Type B pancreatic cell (in vitro differentiated cells): ENCODE data around the gene GNAT1. TPM values are rescaled to one million over a fixed set of nuclear protein-coding genes. Genes with fewer than 3 reads are reported as not detected.
"Not testable (repeated sequence)": the region's sequence is repeated elsewhere in the genome, so short reads cannot be mapped to it uniquely, and the experiment has no call there.

Experiments used
- DNase-seq: peaks from one replicate; pipeline ENCODE4 v3.0.0; 2021; ENCODE audit warnings: mixed read lengths; ENCODE audit not compliant: unreplicated experiment; ENCODE audit errors: extremely low spot score
- H3K27ac Mint-ChIP-seq: 2 replicates; pipeline ENCODE4 v1.8.0; 2021; ENCODE audit warnings: mild to moderate bottlenecking, mixed read lengths
- H3K27me3 Mint-ChIP-seq: 2 replicates; pipeline ENCODE4 v1.8.0; 2021; ENCODE audit warnings: mixed read lengths
- H3K36me3 Mint-ChIP-seq: 2 replicates; pipeline ENCODE4 v1.8.0; 2021; ENCODE audit warnings: mixed read lengths
- H3K4me1 Mint-ChIP-seq: one replicate; pipeline ENCODE4 v1.8.0; 2021; ENCODE audit warnings: mixed read lengths; ENCODE audit not compliant: unreplicated experiment
- H3K4me3 Mint-ChIP-seq: 2 replicates; pipeline ENCODE4 v1.8.0; 2021; ENCODE audit warnings: mild to moderate bottlenecking, mixed read lengths
- H3K9me3 Mint-ChIP-seq: 2 replicates; pipeline ENCODE4 v1.8.0; 2021; ENCODE audit warnings: mixed read lengths
- microRNA-seq: library from miRNA; unstranded; fragments of <30 nt; microRNA quantifications from one replicate; pipeline ENCODE4, GENCODE V29; 2020
- total RNA-seq: library from RNA; stranded (reverse); gene quantifications from 2 replicates; pipeline ENCODE4 v1.2.1, GENCODE V29; 2021; ENCODE audit warnings: low replicate concordance
- TF ChIP-seq, protein P1 (sequence below): fragments of 200-600 bp; sonication (generic); conservative IDR thresholded peaks from 2 replicates; pipeline ENCODE4 v1.5.0; 2021; ENCODE audit warnings: antibody characterized with exemption, mild to moderate bottlenecking

Gene GNAT1
- total RNA-seq, 1 donor from 2014 or later, result not detected

DNA sequence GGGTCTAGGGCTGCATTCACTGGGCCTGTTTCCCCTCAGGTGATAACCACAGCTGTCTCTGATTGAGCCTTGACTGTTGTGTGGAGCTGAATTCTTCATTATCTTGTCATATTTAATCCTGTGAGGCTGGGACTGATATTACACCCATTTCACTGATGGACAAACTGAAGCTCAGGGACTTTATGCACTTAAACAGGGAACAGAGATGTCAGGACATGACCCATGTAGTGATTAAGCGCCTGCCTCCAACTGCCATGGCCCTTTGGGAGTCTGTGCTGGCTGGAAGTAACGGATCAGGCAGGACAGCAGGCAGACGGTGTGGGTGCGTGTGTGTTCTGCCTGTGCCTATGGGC is 52.1 kb downstream of the GNAT1 start:
- H3K9me3 Mint-ChIP-seq, result no peaks in the 10 kb centered on the region
- H3K4me3 Mint-ChIP-seq, result no peak overlapping the region
- H3K36me3 Mint-ChIP-seq, result peaks cover 4% of the 10 kb centered on the region
- H3K27ac Mint-ChIP-seq, result no peak overlapping the region
- H3K27me3 Mint-ChIP-seq, result no peaks in the 10 kb centered on the region
- peaks cover 40% of the 10 kb centered on the region for H3K4me1 Mint-ChIP-seq
- TF ChIP-seq, protein P1, sequence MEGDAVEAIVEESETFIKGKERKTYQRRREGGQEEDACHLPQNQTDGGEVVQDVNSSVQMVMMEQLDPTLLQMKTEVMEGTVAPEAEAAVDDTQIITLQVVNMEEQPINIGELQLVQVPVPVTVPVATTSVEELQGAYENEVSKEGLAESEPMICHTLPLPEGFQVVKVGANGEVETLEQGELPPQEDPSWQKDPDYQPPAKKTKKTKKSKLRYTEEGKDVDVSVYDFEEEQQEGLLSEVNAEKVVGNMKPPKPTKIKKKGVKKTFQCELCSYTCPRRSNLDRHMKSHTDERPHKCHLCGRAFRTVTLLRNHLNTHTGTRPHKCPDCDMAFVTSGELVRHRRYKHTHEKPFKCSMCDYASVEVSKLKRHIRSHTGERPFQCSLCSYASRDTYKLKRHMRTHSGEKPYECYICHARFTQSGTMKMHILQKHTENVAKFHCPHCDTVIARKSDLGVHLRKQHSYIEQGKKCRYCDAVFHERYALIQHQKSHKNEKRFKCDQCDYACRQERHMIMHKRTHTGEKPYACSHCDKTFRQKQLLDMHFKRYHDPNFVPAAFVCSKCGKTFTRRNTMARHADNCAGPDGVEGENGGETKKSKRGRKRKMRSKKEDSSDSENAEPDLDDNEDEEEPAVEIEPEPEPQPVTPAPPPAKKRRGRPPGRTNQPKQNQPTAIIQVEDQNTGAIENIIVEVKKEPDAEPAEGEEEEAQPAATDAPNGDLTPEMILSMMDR, result no peak
- no peak for DNase-seq

DNA sequence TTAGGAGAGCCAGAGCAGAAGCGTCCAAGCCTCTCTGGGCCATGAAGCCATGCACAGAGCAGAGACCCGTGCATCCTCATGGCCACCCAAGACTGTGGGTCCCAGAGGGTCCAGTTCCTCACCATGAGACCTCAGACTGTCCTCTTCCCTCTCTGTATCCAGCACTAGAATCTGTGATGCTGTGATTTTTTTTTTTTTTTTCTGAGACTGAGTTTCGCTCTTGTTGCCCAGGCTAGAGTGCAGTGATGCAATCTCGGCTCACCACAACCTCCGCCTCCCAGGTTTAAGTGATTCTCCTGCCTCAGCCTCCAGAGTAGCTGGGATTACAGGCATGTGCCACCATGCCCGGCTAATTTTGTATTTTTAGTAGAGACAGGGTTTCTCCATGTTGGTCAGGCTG is 53.4 kb downstream of the GNAT1 start:
- not testable (repeated sequence) for H3K36me3 Mint-ChIP-seq, DNase-seq, H3K9me3 Mint-ChIP-seq, H3K27me3 Mint-ChIP-seq, H3K4me3 Mint-ChIP-seq
- H3K4me1 Mint-ChIP-seq, result peaks cover 29% of the 10 kb centered on the region
- peak overlapping the region; percentile 51 for H3K27ac Mint-ChIP-seq

DNA sequence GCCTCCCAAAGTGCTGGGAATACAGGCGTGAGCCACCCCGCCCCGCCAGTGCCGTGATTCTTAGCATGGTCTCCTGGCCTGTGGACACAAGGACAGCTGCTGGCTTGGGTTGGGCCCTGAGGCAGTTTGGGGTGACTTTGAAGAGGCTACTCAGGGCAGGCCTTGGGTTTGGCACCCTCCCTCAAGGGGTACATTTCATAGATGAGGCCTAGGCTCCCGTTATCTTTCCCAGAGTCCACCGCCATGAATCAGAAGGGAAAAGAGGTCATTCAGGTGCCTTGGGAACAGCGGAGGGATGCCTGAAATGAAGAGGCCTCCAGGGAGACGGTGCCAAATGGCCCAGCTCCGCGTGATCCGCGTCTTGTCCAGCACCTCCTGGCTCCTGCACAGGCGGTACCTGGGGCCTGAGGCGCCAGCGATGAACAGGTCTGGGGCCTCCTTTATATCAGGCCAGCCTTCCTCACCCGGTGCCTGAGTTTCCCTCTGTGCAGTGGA is 53.9 kb downstream of the GNAT1 start:
- H3K9me3 Mint-ChIP-seq, result no peaks in the 10 kb centered on the region
- no peaks in the 10 kb centered on the region for H3K27me3 Mint-ChIP-seq
- H3K4me1 Mint-ChIP-seq, result peaks cover 24% of the 10 kb centered on the region
- peaks cover 3% of the 10 kb centered on the region for H3K36me3 Mint-ChIP-seq
- TF ChIP-seq, protein P1, result no peak
- H3K27ac Mint-ChIP-seq, result peak overlapping the region; percentile 51
- no peak for DNase-seq
- H3K4me3 Mint-ChIP-seq, result peak overlapping the region; percentile 79

DNA sequence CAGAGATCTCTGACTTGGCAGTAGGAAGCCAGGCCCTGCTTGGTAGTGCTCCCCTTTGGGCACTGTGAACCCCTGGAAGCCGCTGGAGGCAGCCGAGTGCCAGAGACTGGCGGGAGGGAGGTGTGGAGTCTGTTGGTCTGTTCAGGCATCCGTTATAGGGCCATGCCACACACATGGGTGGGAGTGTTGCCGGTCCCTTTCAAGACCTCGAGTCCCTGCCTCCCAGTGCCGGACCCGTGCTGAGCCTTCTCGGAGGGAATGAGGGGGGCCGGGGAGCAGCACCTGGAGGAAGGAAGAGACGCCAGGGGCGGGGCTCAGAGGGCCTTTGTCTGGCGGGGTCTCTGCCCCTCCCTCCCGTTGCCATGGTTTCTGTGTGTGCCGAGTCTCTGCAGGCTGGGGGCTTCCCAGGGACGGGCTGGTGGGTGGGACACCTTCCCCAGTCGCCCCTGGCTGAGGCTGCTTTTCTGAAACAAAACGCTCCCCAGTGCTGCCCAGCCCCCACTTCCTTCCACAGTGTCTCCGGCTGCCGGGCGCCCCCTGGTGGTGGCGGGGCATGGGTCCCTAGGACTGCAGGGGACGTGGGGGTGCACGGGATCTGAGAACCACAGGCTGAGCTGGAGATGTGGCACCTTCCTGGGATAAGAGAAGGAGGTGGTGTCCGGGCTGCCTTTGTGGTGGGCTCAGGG is 54.6 kb downstream of the GNAT1 start:
- H3K27me3 Mint-ChIP-seq, result no peaks in the 10 kb centered on the region
- TF ChIP-seq, protein P1, result peak; percentile 100
- peak overlapping the region; percentile 79 for H3K4me3 Mint-ChIP-seq
- peaks cover 24% of the 10 kb centered on the region for H3K4me1 Mint-ChIP-seq
- peak; percentile 95 for DNase-seq
- H3K9me3 Mint-ChIP-seq, result no peaks in the 10 kb centered on the region
- H3K36me3 Mint-ChIP-seq, result peaks cover 3% of the 10 kb centered on the region
- H3K27ac Mint-ChIP-seq, result peak overlapping the region; percentile 51

DNA sequence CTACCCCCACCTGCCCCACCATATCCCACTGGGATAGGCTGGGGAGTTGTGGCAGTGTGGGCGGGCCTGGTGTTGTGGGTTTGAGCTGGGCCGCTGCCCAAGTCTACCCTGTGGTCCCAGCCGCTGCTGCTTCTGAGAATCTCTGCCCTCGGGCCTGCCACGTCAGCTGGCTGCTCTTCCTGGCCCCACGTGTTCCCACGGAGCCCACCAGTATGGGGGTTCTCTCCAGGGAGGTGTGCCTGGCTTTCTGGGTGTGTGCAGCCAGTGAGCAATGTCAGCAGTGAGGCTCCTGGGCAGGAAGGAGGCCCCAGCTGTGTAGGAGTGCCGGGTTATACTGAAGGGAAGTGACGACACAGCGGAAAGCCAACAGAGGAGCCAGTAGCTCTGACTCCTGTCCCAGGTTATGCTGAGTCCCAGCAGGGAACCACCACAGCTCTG is 55.1 kb downstream of the GNAT1 start:
- Mint-ChIP-seq H3K27ac (peak overlapping the region; percentile 51), H3K36me3 (peaks cover 6% of the 10 kb centered on the region), H3K4me3 (peak overlapping the region; percentile 79), H3K27me3 (no peaks in the 10 kb centered on the region), H3K4me1 (peaks cover 20% of the 10 kb centered on the region), H3K9me3 (no peaks in the 10 kb centered on the region)
- TF ChIP-seq, protein P1, result no peak
- no peak for DNase-seq

Small RNA genes within 50 kb of the gene (microRNA-seq; reads per million reads assigned to microRNA genes)
- gene MIR566, result not detected
- not detected for gene MIR5787

Other genes with a start within 250 kb of the GNAT1 start
- 170 and 244 TPM in 2 replicates for gene RBM5, start 102.7 kb upstream of the GNAT1 start, total RNA-seq
- gene SEMA3F, start 36.3 kb upstream of the GNAT1 start, total RNA-seq, result 41.9 and 48.0 TPM in 2 replicates
- gene SLC38A3, start 13.7 kb downstream of the GNAT1 start, total RNA-seq, result 6.0 and 11.0 TPM in 2 replicates
- gene GNAI2, start 44.6 kb downstream of the GNAT1 start, total RNA-seq, result 140 and 145 TPM in 2 replicates
- 18.4 and 34.8 TPM in 2 replicates for gene SEMA3B, start 77.5 kb downstream of the GNAT1 start, total RNA-seq
- not detected in 2 replicates for gene LSMEM2, start 87.5 kb downstream of the GNAT1 start, total RNA-seq
- 60.9 and 80.5 TPM in 2 replicates for gene IFRD2, start 100.8 kb downstream of the GNAT1 start, total RNA-seq
- gene HYAL3, start 107.8 kb downstream of the GNAT1 start, total RNA-seq, result 2.9 and 4.0 TPM in 2 replicates
- gene NAA80, start 107.8 kb downstream of the GNAT1 start, total RNA-seq, result 12.9 and 13.0 TPM in 2 replicates
- gene HYAL1, start 112.0 kb downstream of the GNAT1 start, total RNA-seq, result 2.3 and 3.7 TPM in 2 replicates
- 46.6 and 52.5 TPM in 2 replicates for gene HYAL2, start 131.1 kb downstream of the GNAT1 start, total RNA-seq
- 24.9 and 39.0 TPM in 2 replicates for gene TUSC2, start 136.6 kb downstream of the GNAT1 start, total RNA-seq
- 13.7 and 13.8 TPM in 2 replicates for gene RASSF1, start 149.2 kb downstream of the GNAT1 start, total RNA-seq
- 1.8 and 13.4 TPM in 2 replicates for gene ZMYND10, start 154.1 kb downstream of the GNAT1 start, total RNA-seq
- gene NPRL2, start 159.2 kb downstream of the GNAT1 start, total RNA-seq, result 20.3 and 27.9 TPM in 2 replicates
- 10.1 and 15.9 TPM in 2 replicates for gene CYB561D2, start 159.3 kb downstream of the GNAT1 start, total RNA-seq
- gene TMEM115, start 167.9 kb downstream of the GNAT1 start, total RNA-seq, result 42.7 and 44.4 TPM in 2 replicates